ENCODE data around the gene IQSEC1. TPM values are rescaled to one million over a fixed set of nuclear protein-coding genes. Genes with fewer than 3 reads are reported as not detected.

IQSEC1 gene
- total and polyA plus RNA-seq, 2 donors (not counting 3 experiments of a cell fraction or from before 2014, with no cell fraction given): 5.2 to 18.0 TPM

- no peaks in the 10 kb centered on the region for H3K36me3 ChIP-seq (ENCODE audit: control insufficient read depth in 2 of 2, extremely low read depth in 1 of 2, insufficient read depth in 2 of 2, low read length in 2 of 2)
- no peaks in the 10 kb centered on the region for H4K20me1 ChIP-seq (replicated peaks; ENCODE audit: control insufficient read depth, extremely low read depth, insufficient read depth, low read length)
- H3K27me3 ChIP-seq (ENCODE audit: control insufficient read depth in 2 of 2, insufficient read depth in 2 of 2, low read length in 2 of 2): no peaks in the 10 kb centered on the region
- no peak overlapping the region for H2AFZ ChIP-seq (ENCODE audit: low read depth, low read length)
- no peaks in the 10 kb centered on the region for H3K9me1 ChIP-seq (replicated peaks; ENCODE audit: control insufficient read depth, extremely low read depth, insufficient read depth, low read length)
- no peak overlapping the region for H3K4me2 ChIP-seq (ENCODE audit: insufficient read depth, low read length)
- no peaks in the 10 kb centered on the region for H3K4me1 ChIP-seq (ENCODE audit: control insufficient read depth, extremely low read depth, insufficient read depth, low read length)
- H3K27ac ChIP-seq (ENCODE audit: insufficient read depth, low read depth, low read length): no peak overlapping the region
- no peak overlapping the region for H3K9ac ChIP-seq (replicated peaks; ENCODE audit: extremely low read depth, insufficient read depth, low read length)
- DNase-seq (ENCODE audit: low read depth, low spot score) (no peak), FAIRE-seq (no peak)
- no peak overlapping the region for H3K4me3 ChIP-seq (replicated peaks in 1 of 3; ENCODE audit: insufficient read depth in 1 of 3, low read depth in 1 of 3, low read length in 3 of 3)
- dilution Hi-C loops (cut with MboI; ENCODE audit: extremely low pct_ligation_motif_present, low sequenced_read_pairs) (no loop called here), intact Hi-C loops (cut with micrococcal nuclease) (no loop called here)
- ChIA-PET CTCF (no interaction called here), POLR2A (no interaction called here)
- TF ChIP-seq FOS (IDR thresholded peaks at IDR 0.05; ENCODE audit: borderline replicate concordance, insufficient read depth, low read length): no peak
- TF ChIP-seq JUN (IDR thresholded peaks at IDR 0.05; ENCODE audit: borderline replicate concordance, insufficient read depth, insufficient read length, low read depth): no peak
- no peak for TF ChIP-seq MAX (IDR thresholded peaks at IDR 0.05; ENCODE audit: insufficient read depth, insufficient read length)
- no peaks in the 10 kb centered on the region for H3K9me3 ChIP-seq (replicated peaks; ENCODE audit: control insufficient read depth, insufficient read depth, low read length)
- BruUV-seq (replicated peaks): no TSS peak
- H3K79me2 ChIP-seq (ENCODE audit: control insufficient read depth, insufficient read depth, low read length): no peaks in the 10 kb centered on the region
Measured at GRCh38 chr3:13111173-13111872, 38.1 kb upstream of the IQSEC1 start.

GRCh38 chr3:13110678-13111116 lies 37.5 kb upstream of the IQSEC1 start:
- no peak for FAIRE-seq

More at GRCh38 chr3:13110678-13111116, 37.5 kb upstream of the IQSEC1 start:
- no peaks in the 10 kb centered on the region for H3K9me1 ChIP-seq (replicated peaks; ENCODE audit: control insufficient read depth, extremely low read depth, insufficient read depth, low read length)
- H3K4me3 ChIP-seq (replicated peaks in 1 of 3; ENCODE audit: insufficient read depth in 1 of 3, low read depth in 1 of 3, low read length in 3 of 3): no peak overlapping the region
- no peaks in the 10 kb centered on the region for H3K4me1 ChIP-seq (ENCODE audit: control insufficient read depth, extremely low read depth, insufficient read depth, low read length)
- CTCF ChIA-PET: interaction anchor here (0.9 kb wide), 1 partner anchor 15 kb away, joined by 3 read pairs; no protein-coding TSS in a partner anchor
- TF ChIP-seq FOS (IDR thresholded peaks at IDR 0.05; ENCODE audit: borderline replicate concordance, insufficient read depth, low read length): no peak
- no peaks in the 10 kb centered on the region for H3K9me3 ChIP-seq (replicated peaks; ENCODE audit: control insufficient read depth, insufficient read depth, low read length)
- H2AFZ ChIP-seq (ENCODE audit: low read depth, low read length): no peak overlapping the region
- H4K20me1 ChIP-seq (replicated peaks; ENCODE audit: control insufficient read depth, extremely low read depth, insufficient read depth, low read length): no peaks in the 10 kb centered on the region
- H3K36me3 ChIP-seq (ENCODE audit: control insufficient read depth in 2 of 2, extremely low read depth in 1 of 2, insufficient read depth in 2 of 2, low read length in 2 of 2): no peaks in the 10 kb centered on the region
- BruUV-seq (replicated peaks): no TSS peak
- POLR2A ChIA-PET: no interaction called here
- H3K27ac ChIP-seq (ENCODE audit: insufficient read depth, low read depth, low read length): no peak overlapping the region
- H3K4me2 ChIP-seq (ENCODE audit: insufficient read depth, low read length): no peak overlapping the region
- H3K27me3 ChIP-seq (ENCODE audit: control insufficient read depth in 2 of 2, insufficient read depth in 2 of 2, low read length in 2 of 2): no peaks in the 10 kb centered on the region
- H3K9ac ChIP-seq (replicated peaks; ENCODE audit: extremely low read depth, insufficient read depth, low read length): no peak overlapping the region
- no peak for DNase-seq (ENCODE audit: low read depth, low spot score)
- intact Hi-C loops (cut with micrococcal nuclease) (no loop called here), dilution Hi-C loops (cut with MboI; ENCODE audit: extremely low pct_ligation_motif_present, low sequenced_read_pairs) (no loop called here)
- no peaks in the 10 kb centered on the region for H3K79me2 ChIP-seq (ENCODE audit: control insufficient read depth, insufficient read depth, low read length)
